H1 (cell line): ENCODE data around the gene ELL2.

Experiments
- TCF12 ChIP-seq: IDR thresholded peaks from 2 replicates; pipeline ENCODE4 v1.6.1; 2011; ENCODE audit warnings: low read depth, mild to moderate bottlenecking, low read length
- TF ChIP-seq, protein P1 (sequence below): IDR thresholded peaks from 2 replicates; pipeline ENCODE4 v1.6.1; 2011; ENCODE audit warnings: low read length, improper control_type of control experiment
- TF ChIP-seq, protein P2 (sequence below), 3 experiments: IDR thresholded peaks; 1 replicate in 2 of 3; 2 replicates in 1 of 3; pipeline versions ENCODE4 v1.5.1 to v1.6.1; 2011; ENCODE audit warnings: low read length in 3 of 3, mild to moderate bottlenecking in 3 of 3, inconsistent platforms in 2 of 3, low read depth in 1 of 3, moderate library complexity in 1 of 3; ENCODE audit not compliant: insufficient read depth in 1 of 3; ENCODE audit errors: control extremely low read depth in 1 of 3

DNA sequence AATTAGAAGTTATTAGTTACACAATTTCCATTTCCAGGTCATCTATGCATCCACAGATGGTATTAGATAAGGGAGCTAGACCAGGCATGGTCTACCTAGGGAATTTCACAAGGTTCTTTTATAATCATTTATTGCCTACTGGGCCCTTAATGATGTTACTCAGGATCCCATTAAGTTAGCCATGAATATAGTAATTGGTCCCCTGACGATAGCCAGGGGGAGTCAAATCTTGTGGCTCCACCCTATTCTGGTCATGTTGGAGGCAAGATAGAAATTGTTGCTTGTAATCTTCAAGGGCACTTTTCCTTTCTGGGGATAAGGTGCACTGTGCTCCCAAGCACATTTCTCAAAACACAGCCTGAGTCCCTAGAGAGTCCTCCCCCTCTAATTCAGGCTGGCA lies 14.1 kb upstream of the ELL2 start:
- TF ChIP-seq, protein P1, sequence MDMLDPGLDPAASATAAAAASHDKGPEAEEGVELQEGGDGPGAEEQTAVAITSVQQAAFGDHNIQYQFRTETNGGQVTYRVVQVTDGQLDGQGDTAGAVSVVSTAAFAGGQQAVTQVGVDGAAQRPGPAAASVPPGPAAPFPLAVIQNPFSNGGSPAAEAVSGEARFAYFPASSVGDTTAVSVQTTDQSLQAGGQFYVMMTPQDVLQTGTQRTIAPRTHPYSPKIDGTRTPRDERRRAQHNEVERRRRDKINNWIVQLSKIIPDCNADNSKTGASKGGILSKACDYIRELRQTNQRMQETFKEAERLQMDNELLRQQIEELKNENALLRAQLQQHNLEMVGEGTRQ, result no peak
- TF ChIP-seq TCF12, result no peak
- TF ChIP-seq, protein P2, sequence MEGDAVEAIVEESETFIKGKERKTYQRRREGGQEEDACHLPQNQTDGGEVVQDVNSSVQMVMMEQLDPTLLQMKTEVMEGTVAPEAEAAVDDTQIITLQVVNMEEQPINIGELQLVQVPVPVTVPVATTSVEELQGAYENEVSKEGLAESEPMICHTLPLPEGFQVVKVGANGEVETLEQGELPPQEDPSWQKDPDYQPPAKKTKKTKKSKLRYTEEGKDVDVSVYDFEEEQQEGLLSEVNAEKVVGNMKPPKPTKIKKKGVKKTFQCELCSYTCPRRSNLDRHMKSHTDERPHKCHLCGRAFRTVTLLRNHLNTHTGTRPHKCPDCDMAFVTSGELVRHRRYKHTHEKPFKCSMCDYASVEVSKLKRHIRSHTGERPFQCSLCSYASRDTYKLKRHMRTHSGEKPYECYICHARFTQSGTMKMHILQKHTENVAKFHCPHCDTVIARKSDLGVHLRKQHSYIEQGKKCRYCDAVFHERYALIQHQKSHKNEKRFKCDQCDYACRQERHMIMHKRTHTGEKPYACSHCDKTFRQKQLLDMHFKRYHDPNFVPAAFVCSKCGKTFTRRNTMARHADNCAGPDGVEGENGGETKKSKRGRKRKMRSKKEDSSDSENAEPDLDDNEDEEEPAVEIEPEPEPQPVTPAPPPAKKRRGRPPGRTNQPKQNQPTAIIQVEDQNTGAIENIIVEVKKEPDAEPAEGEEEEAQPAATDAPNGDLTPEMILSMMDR (IDR thresholded peaks at IDR 0.05; ENCODE audit: control extremely low read depth in 1 of 3, insufficient read depth in 1 of 3, low read depth in 1 of 3, low read length in 3 of 3), result no peak
